Adrenal gland (tissue), 12 donors: ENCODE data around the gene JAKMIP2. TPM values are rescaled to one million over a fixed set of nuclear protein-coding genes. Genes with fewer than 3 reads are reported as not detected.

Experiments
- DNase-seq, 7 donors: peaks; one replicate each; pipeline ENCODE4 v3.0.0-alpha.2; 2019 to 2020
- H3K27ac ChIP-seq, 5 donors: fragments of 200-600 bp; sonication (generic) in 4 of 5; 1 replicate in 3 of 5; 2 replicates in 2 of 5; pipeline versions ENCODE4 v1.5.1 to v1.8.0; 2016 to 2020; ENCODE audit warnings: mild to moderate bottlenecking in 1 of 5
- H3K27me3 ChIP-seq: fragments of 200-600 bp; 2 replicates; pipeline ENCODE4 v1.8.0; 2021
- H3K36me3 ChIP-seq, 2 donors: fragments of 200-600 bp; replicated peaks in 1 of 2; 1 replicate in 1 of 2; 2 replicates in 1 of 2; pipeline versions ENCODE4 v1.5.1 to v1.8.0; 2018 to 2022
- H3K4me1 ChIP-seq, 2 donors: fragments of 200-600 bp; replicated peaks in 1 of 2; 1 replicate in 1 of 2; 2 replicates in 1 of 2; pipeline versions ENCODE4 v1.5.1 to v1.8.0; 2018 to 2021
- H3K4me3 ChIP-seq, 4 donors: fragments of 200-600 bp; sonication (generic) in 3 of 4; one replicate each; pipeline ENCODE4 v1.5.1; 2016 to 2018
- H3K9me3 ChIP-seq, 3 donors: fragments of 200-600 bp; sonication (generic) in 1 of 3; replicated peaks in 1 of 3; 1 replicate in 2 of 3; 2 replicates in 1 of 3; pipeline versions ENCODE4 v1.5.1 to v1.8.0; 2016 to 2021
- CTCF ChIP-seq, 6 experiments: fragments of 450-650 bp in 4 of 6; fragments of 200-600 bp in 2 of 6; sonication (generic) in 1 of 6; IDR thresholded peaks; 1 replicate in 5 of 6; 2 replicates in 1 of 6; pipeline versions ENCODE4 v1.5.1 to v1.8.0; 2016 to 2021; ENCODE audit warnings: antibody characterized with exemption in 6 of 6, mild to moderate bottlenecking in 2 of 6, moderate library complexity in 1 of 6
- POLR2A ChIP-seq, 2 donors: fragments of 450-650 bp; IDR thresholded peaks; one replicate each; pipeline ENCODE4 v1.6.1; 2017; ENCODE audit warnings: antibody characterized with exemption in 2 of 2, mild to moderate bottlenecking in 2 of 2, moderate library complexity in 1 of 2
- WGBS, 4 donors: extraction: QIAGEN DNeasy Blood & Tissue Kit in 2 of 4; methylation state at CpG; one replicate each; pipeline versions ENCODE4 v1.1.5 to v1.1.7; 2013 to 2017; 5-methylcytosine and 5-hydroxymethylcytosine counted together
- intact Hi-C, 2 donors: fragments of 100-400 bp; cut with DNase I; formaldehyde crosslinking; loops; one replicate each; pipeline versions ENCODE4 v1.14.1 to v1.15.0; 2022 to 2023
- polyA plus RNA-seq, 3 donors: library from polyadenylated mRNA; stranded (reverse); fragments of 200-250 nt in 2 of 3; fragments of 350-450 nt in 1 of 3; fragmentation: Illumina TruSeq in 1 of 3; extraction: RNeasy Lipid Tissue Mini Kit (QIAGEN cat#74804) in 1 of 3; gene quantifications; one replicate each; pipeline ENCODE4 v1.2.3, GENCODE V29; 2013 to 2014
- total RNA-seq, 9 donors: library from RNA; depleted of rRNA in 4 of 9; stranded (reverse); fragments of >200 nt in 4 of 9; fragments of 120-200 nt in 1 of 9; fragmentation: NEBNext Ultra II Directional in 1 of 9; extraction: Animal tissue kit (Norgen Biotek cat#: 25700) in 1 of 9; gene quantifications; one replicate each; pipeline versions ENCODE4 v1.1.0 to v1.2.4, GENCODE V29; 2013 to 2023
- donor health status: healthy with polysubstance abuse.
- donor health status: Bipolar disorder and iron deficiency.
- donor health status: DM: yes; HTN: yes; CAD: no.
- donor health status: DM: no; HTN: no; CAD: no.
- donor health status: DM: no; HTN: no; CAD: no.
- donor health status: DM: yes; HTN: yes; CAD: no.

JAKMIP2 gene
- total and polyA plus RNA-seq, 12 donors: 0.71 to 56.8 (median 4.0) TPM

DNA sequence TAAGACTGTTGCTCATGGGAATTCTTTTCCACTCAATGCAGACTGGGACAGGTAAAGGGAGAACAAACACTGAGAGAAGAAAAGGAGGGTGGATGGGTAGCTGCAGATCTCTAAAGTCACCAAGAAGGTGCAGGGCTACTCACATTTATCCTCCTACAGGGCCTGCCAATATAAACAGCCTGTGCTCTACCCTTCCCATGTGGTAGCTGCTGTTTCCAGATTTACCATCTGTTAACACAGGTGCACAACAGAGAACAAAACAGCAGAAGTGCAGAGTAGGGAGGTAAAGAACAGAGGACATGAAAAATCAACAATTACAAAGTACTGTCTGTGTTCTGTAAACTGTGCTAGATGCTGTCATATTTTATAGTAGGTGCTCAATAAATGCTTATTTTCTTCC, 26.0 kb downstream of the JAKMIP2 start:
- no peaks in the 10 kb centered on the region for H3K4me1 ChIP-seq
- intact Hi-C loops: no loop called here
- no peak overlapping the region for H3K27ac ChIP-seq
- no peak overlapping the region for H3K4me3 ChIP-seq
- DNase-seq: no peak
- H3K27me3 ChIP-seq: no peaks in the 10 kb centered on the region
- TF ChIP-seq POLR2A (IDR thresholded peaks at IDR 0.05): no peak
- no peaks in the 10 kb centered on the region for H3K36me3 ChIP-seq
- no peaks in the 10 kb centered on the region for H3K9me3 ChIP-seq

- H3K27ac ChIP-seq: no peak overlapping the region
- H3K4me3 ChIP-seq: no peak overlapping the region
- H3K9me3 ChIP-seq: no peaks in the 10 kb centered on the region
- WGBS, 4 donors: 79 to 89% (median 84%) methylated on average over 3 of the region's 3 CpGs
- no peak for TF ChIP-seq CTCF (IDR thresholded peaks at IDR 0.05)
- no peak for TF ChIP-seq POLR2A (IDR thresholded peaks at IDR 0.05)
- H3K36me3 ChIP-seq: no peaks in the 10 kb centered on the region
- DNase-seq: no peak
- H3K4me1 ChIP-seq: no peaks in the 10 kb centered on the region
- H3K27me3 ChIP-seq: no peaks in the 10 kb centered on the region
- intact Hi-C loops: no loop called here
Observed at GRCh38 chr5:147754372-147755122, 28.0 kb downstream of the JAKMIP2 start.

DNA sequence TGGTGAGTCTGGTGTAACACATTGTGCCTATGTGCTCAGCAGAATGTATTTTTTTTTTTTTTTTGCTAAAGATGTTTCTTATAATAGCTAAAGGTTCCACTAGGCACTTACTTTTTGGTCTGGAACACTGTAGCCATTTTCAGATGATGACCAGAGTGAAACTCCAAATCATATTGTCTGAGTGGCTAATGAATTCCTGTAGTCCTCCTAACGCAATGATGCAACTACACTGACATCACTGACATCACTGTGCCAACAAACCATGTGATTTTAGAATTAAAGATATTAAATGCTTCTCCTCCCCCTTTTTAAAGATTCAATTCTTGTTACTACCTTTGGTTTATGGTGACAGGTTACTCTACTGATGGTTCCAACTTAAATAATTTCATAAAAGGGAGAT, 28.8 kb downstream of the JAKMIP2 start:
- no peak for TF ChIP-seq POLR2A (IDR thresholded peaks at IDR 0.05)
- no peak for TF ChIP-seq CTCF (IDR thresholded peaks at IDR 0.05)
- Histone ChIP-seq H3K36me3 (no peaks in the 10 kb centered on the region), H3K27me3 (no peaks in the 10 kb centered on the region), H3K4me3 (no peak overlapping the region), H3K9me3 (no peaks in the 10 kb centered on the region), H3K27ac (no peak overlapping the region), H3K4me1 (no peaks in the 10 kb centered on the region)
- DNase-seq: no peak
- intact Hi-C loops: no loop called here
- 77 to 96% (median 85%) methylated on average over 1 of the region's 1 CpG for WGBS, 4 donors

DNA sequence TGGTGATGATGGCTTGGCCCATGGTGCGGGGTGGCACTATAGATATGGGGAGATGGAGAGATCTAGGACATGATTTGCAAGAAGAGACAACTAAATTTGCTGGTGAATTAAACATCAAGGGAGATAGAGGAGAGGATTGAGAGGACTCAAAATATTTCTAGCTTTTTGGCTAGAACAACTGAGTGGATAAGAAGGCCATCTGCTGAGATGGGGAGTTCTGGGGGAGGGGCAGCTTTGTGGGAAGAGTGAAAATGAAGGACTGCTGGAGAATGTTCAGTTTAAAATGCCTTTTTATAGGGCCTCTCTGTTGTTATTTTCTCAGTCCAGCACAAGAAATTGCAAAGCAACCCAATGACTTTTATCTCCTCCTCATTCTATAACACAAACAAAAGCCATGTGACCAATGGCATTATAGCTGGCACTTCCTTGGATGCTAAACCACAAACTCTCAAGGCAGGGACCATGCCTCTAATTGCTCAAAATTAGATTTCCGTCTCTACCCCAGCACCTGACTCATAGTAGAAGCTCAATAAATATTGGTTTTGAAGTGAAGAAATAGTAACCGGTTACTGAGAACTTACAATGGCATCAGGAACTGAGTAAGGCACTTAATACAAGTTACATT, 29.8 kb downstream of the JAKMIP2 start:
- Histone ChIP-seq H3K4me3 (no peak overlapping the region), H3K27me3 (no peaks in the 10 kb centered on the region), H3K9me3 (no peaks in the 10 kb centered on the region), H3K27ac (no peak overlapping the region), H3K36me3 (no peaks in the 10 kb centered on the region), H3K4me1 (no peaks in the 10 kb centered on the region)
- TF ChIP-seq POLR2A (IDR thresholded peaks at IDR 0.05) (no peak), CTCF (IDR thresholded peaks at IDR 0.05) (no peak)
- intact Hi-C loops: no loop called here
- no peak for DNase-seq
- 88 to 95% (median 91%) methylated on average over 3 of the region's 3 CpGs for WGBS, 4 donors

DNA sequence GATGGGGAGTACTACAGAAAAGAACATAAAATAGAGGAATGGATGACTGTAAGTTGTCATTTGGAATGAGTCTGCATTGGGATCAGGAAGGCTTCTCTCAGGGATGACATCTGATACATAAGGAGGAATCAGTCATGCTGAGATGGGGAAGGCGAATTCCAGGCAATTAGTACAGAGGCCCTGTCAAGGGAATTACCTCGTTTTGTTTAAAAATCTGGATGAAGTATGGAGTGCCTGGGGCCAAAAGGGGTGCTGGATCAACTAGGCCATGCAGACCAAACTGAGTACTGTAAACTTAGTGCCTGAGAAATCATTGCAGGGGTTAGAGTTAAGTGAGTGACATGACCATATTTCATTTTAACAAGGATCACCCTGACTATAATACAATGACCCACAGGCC, 30.5 kb downstream of the JAKMIP2 start:
- intact Hi-C loops: no loop called here
- H3K9me3 ChIP-seq: no peaks in the 10 kb centered on the region
- no peak overlapping the region for H3K27ac ChIP-seq
- 71 to 85% (median 75%) methylated on average over 2 of the region's 2 CpGs for WGBS, 4 donors
- H3K36me3 ChIP-seq: no peaks in the 10 kb centered on the region
- no peak overlapping the region for H3K4me3 ChIP-seq
- H3K27me3 ChIP-seq: no peaks in the 10 kb centered on the region
- TF ChIP-seq POLR2A (IDR thresholded peaks at IDR 0.05) (no peak), CTCF (IDR thresholded peaks at IDR 0.05) (no peak)
- H3K4me1 ChIP-seq: no peaks in the 10 kb centered on the region
- no peak for DNase-seq
